HEK293T (cell line): ENCODE data around the gene KCNJ1.

Source experiments
- CTCF ChIA-PET: fragments of 350-600 bp; formaldehyde crosslinking; extraction: SDS; loops from one replicate; lab custom pipeline; 2021; ENCODE audit warnings: antibody characterized with exemption, inconsistent platforms; lab: Yijun Ruan, JAX
- POLR2A ChIA-PET: fragments of 350-600 bp; formaldehyde crosslinking; extraction: SDS; loops from one replicate; lab custom pipeline; 2020; ENCODE audit warnings: antibody characterized with exemption, inconsistent platforms; lab: Yijun Ruan, JAX
- DNase-seq: peaks from one replicate; pipeline ENCODE4 v3.0.0; 2012; ENCODE audit warnings: mixed read lengths; ENCODE audit errors: extremely low spot score
- ARNT ChIP-seq: fragments of 450-650 bp; IDR thresholded peaks from 2 replicates; pipeline ENCODE4 v1.6.1; 2017; ENCODE audit warnings: mild to moderate bottlenecking
- BHLHE40 ChIP-seq: fragments of 450-650 bp; IDR thresholded peaks from 2 replicates; pipeline ENCODE4 v1.6.1; 2016; ENCODE audit warnings: mild to moderate bottlenecking, moderate library complexity, borderline replicate concordance
- CTBP1 ChIP-seq: fragments of 450-650 bp; IDR thresholded peaks from 2 replicates; pipeline ENCODE4 v1.6.1; 2016; ENCODE audit warnings: borderline replicate concordance
- ELF4 ChIP-seq: fragments of 450-650 bp; IDR thresholded peaks from 2 replicates; pipeline ENCODE4 v1.6.1; 2017; ENCODE audit warnings: antibody characterized with exemption
- FOXA1 ChIP-seq: fragments of 450-650 bp; IDR thresholded peaks from 2 replicates; pipeline ENCODE4 v1.6.1; 2016; ENCODE audit warnings: mild to moderate bottlenecking
- FOXK2 ChIP-seq: fragments of 450-650 bp; IDR thresholded peaks from 2 replicates; pipeline ENCODE4 v1.6.1; 2016; ENCODE audit warnings: mild to moderate bottlenecking
- FOXM1 ChIP-seq: fragments of 450-650 bp; IDR thresholded peaks from 2 replicates; pipeline ENCODE4 v1.6.1; 2017; ENCODE audit warnings: mild to moderate bottlenecking, borderline replicate concordance
- HDGF ChIP-seq: fragments of 450-650 bp; IDR thresholded peaks from 2 replicates; pipeline ENCODE4 v1.6.1; 2017; ENCODE audit warnings: antibody characterized with exemption, borderline replicate concordance
- L3MBTL2 ChIP-seq: fragments of 450-650 bp; conservative IDR thresholded peaks from 2 replicates; pipeline ENCODE4 v1.6.1; 2016; ENCODE audit warnings: mild to moderate bottlenecking
- LEF1 ChIP-seq: fragments of 450-650 bp; IDR thresholded peaks from 2 replicates; pipeline ENCODE4 v1.6.1; 2017; ENCODE audit warnings: mild to moderate bottlenecking, borderline replicate concordance
- NFRKB ChIP-seq: fragments of 450-650 bp; IDR thresholded peaks from 2 replicates; pipeline ENCODE4 v1.6.1; 2016; ENCODE audit warnings: mild to moderate bottlenecking, moderate library complexity
- SP1 ChIP-seq: fragments of 450-650 bp; IDR thresholded peaks from 2 replicates; pipeline ENCODE4 v1.6.1; 2017
- SUZ12 ChIP-seq: fragments of 450-650 bp; IDR thresholded peaks from 2 replicates; pipeline ENCODE4 v1.6.1; 2016; ENCODE audit warnings: mild to moderate bottlenecking
- TARDBP ChIP-seq: fragments of 450-650 bp; IDR thresholded peaks from 2 replicates; pipeline ENCODE4 v1.6.1; 2016
- ZNF384 ChIP-seq: fragments of 450-650 bp; IDR thresholded peaks from 2 replicates; pipeline ENCODE4 v1.6.1; 2016
- TF ChIP-seq, protein P1 (sequence below): fragments of 450-650 bp; IDR thresholded peaks from 2 replicates; pipeline ENCODE4 v1.6.1; 2016

Gene KCNJ1

DNA sequence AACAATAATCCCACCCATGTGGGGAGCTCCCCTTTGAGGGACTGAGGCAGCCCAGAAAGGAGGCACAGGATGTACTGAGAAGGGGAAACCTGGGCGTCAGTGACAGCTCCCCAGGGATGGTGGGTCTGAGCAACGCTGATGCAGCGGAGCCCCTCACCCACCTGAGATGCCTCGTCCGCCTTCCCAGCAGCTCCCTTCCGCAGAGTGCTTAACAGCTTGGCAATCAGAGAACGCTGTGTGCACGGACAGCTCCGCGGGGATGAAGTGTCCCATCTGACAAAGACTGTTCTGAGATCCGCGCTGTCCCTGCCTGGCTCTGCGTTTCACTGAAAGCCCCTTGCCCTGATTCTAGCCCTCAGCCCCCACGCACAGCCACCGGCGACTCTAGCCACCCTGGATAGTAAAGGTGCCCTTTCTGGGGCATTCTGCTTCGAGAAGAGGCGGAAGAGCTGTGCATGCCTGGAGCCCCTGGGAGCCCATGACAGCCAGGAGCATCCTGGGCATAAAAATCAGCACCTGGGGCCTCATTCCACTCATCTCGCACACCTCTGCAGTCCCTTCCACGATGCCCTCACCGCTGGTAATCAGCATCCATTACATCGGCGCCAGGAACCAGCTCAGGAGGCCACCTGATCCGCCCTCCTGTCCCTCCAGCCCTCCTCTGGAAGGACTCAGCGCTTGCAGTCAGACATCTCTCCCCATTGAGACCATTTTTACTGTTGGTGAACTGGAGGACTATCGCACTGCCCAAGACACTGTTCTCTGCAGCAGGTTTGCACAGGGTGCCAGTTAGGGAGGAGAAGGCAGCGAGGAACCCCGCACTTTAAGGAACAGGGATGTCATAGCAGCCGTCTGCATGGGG lies 34.8 kb upstream of the KCNJ1 start:
- TF ChIP-seq ZNF384 (no peak), HDGF (no peak), SUZ12 (no peak), SP1 (no peak), TARDBP (no peak), FOXM1 (no peak), CTBP1 (no peak), BHLHE40 (no peak), ARNT (no peak), ELF4 (no peak), FOXK2 (no peak)
- TF ChIP-seq, protein P1, sequence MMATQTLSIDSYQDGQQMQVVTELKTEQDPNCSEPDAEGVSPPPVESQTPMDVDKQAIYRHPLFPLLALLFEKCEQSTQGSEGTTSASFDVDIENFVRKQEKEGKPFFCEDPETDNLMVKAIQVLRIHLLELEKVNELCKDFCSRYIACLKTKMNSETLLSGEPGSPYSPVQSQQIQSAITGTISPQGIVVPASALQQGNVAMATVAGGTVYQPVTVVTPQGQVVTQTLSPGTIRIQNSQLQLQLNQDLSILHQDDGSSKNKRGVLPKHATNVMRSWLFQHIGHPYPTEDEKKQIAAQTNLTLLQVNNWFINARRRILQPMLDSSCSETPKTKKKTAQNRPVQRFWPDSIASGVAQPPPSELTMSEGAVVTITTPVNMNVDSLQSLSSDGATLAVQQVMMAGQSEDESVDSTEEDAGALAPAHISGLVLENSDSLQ, result no peak
- ChIA-PET POLR2A (no interaction called here), CTCF (interaction anchor here (1.4 kb wide), 1 partner anchor 54 kb away, joined by 3 read pairs; no protein-coding TSS in a partner anchor)
- no peak for DNase-seq

DNA sequence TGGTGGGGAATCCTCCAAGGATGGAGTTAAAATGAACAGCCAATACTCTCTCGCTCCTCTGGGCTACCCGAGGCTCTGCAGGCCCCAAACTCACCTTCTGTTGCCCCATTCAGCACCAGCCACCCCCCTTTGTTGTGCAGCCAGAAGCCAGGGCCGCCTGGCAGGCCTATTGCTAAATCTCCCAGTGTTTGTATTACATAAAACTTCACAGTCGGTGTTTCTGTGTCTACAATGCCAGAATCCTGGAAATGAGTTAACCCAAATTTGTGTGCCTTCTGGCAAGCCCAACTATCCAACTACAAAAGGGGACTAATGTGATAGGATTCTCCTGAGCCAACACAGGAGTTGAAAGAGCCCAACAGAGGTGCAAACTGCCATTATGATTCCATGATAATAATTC lies 33.4 kb upstream of the KCNJ1 start:
- TF ChIP-seq HDGF (no peak), FOXA1 (no peak), L3MBTL2 (no peak), SP1 (no peak), BHLHE40 (no peak), LEF1 (no peak), ELF4 (no peak), ARNT (no peak), SUZ12 (no peak)
- POLR2A ChIA-PET, result no interaction called here
- CTCF ChIA-PET, result interaction anchor here (1.4 kb wide), 1 partner anchor 56 kb away, joined by 3 read pairs; no protein-coding TSS in a partner anchor
- DNase-seq, result no peak

DNA sequence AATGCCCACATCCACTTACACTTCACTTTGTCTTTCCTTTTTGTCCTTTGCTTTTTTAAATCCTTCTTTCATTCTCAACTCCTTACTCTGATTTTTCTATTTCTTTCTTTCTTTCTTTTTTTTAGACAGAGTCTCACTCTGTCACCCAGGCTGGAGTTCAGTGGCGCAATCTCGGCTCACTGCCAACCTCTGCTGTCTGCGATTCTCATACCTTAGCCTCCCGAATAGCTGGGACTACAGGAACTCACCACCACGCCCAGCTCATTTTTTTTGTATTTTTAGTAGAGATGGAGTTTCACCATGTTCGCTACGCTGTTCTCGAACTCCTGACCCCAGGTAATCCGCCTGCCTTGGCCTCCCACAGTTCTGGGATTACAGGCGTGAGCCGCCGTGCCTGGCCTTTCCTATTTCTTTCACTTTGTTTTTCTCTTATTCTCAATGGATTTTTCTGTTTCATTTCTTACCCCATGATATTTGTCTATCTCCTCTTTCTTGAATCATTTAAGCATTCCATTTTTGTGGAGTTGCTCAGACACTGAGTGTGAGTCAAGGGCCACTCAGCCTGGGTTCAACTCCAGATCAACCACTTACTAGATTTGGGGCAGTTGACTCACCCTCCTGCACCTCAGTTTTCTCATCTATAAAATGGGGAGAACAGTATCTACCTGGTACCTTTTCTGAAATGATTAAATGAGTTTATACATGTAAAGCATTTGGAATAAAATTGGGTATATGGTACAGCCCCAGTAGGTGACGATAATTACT lies 31.7 kb upstream of the KCNJ1 start:
- TF ChIP-seq SP1, result no peak
- no peak for TF ChIP-seq FOXA1
- no peak for TF ChIP-seq TARDBP
- no peak for TF ChIP-seq L3MBTL2
- TF ChIP-seq SUZ12, result no peak
- TF ChIP-seq, protein P1, result no peak
- no peak for TF ChIP-seq FOXK2
- no peak for TF ChIP-seq ZNF384
- ChIA-PET POLR2A (no interaction called here), CTCF (no interaction called here)
- no peak for DNase-seq

DNA sequence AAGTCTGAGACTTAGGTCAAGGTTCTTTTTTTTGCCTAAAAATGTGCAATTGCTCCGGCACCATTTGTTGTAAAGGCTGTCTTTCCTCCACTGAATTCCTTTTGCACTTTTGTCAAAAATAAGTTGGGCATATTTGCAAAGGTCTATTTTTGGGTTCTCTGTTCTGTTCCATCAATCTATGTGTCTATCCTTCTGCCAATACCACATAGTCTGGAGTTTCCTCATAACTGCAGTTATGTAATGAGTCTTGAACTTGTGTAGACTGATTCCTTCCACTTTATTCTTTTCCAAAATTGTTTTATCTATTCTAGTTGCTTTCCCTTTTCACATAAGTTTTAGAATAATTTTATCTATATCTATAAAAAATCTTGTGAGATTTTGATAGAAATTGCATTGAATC lies 30.7 kb upstream of the KCNJ1 start:
- TF ChIP-seq SP1, result no peak
- TF ChIP-seq TARDBP, result no peak
- TF ChIP-seq SUZ12, result no peak
- no peak for TF ChIP-seq FOXM1
- ChIA-PET CTCF (no interaction called here), POLR2A (no interaction called here)
- DNase-seq, result no peak

DNA sequence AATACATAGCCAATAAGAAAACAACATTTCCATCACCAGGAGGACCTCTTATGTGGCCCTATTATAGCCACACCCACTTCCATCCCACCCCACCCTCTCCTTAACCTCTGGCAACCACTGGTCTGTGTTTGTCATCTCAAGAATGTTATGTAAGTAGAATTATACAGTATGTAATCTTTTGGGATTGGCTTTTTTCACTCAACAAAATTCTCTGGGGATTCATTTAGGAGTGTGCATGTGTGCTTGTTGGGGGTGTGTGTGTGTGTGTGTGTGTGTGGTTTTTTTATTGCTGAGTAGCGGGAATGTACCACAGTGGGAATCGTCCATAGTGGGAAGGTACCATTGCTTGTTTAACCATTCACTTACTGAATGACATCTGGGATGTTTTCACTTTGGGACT lies 29.3 kb upstream of the KCNJ1 start:
- TF ChIP-seq ARNT, result no peak
- no peak for TF ChIP-seq SP1
- TF ChIP-seq L3MBTL2, result no peak
- TF ChIP-seq, protein P1, result no peak
- no peak for TF ChIP-seq FOXM1
- TF ChIP-seq FOXA1, result no peak
- no peak for TF ChIP-seq NFRKB
- no peak for TF ChIP-seq FOXK2
- no peak for TF ChIP-seq CTBP1
- TF ChIP-seq BHLHE40, result no peak
- TF ChIP-seq LEF1, result no peak
- no peak for TF ChIP-seq HDGF
- TF ChIP-seq ELF4, result no peak
- TF ChIP-seq TARDBP, result no peak
- no peak for TF ChIP-seq SUZ12
- no peak for DNase-seq
- ChIA-PET POLR2A (no interaction called here), CTCF (no interaction called here)

DNA sequence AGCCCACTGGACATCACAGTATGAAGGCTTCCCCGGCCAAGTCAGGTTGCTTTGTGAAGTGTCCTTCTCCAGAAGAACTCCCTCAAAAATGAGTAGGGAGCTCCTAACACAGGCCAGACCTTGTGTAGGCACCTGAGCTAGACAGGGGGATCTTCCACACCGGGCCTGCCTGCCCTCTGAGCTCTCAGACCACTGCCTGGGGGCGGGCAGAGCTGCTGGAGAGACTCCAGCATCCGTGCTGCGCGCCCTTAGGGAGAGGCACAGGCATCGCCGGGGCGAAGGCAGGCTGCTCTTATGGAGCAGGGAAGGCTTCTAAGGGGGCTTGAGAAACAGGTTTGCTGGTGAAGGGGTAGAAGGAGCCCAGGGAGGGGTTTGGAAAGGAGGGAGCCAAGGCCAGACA lies 28.4 kb upstream of the KCNJ1 start:
- ChIA-PET POLR2A (no interaction called here), CTCF (no interaction called here)
- no peak for DNase-seq
- TF ChIP-seq FOXK2, result no peak
